Hematopoietic multipotent progenitor cell treated with erythropoietin and hydrocortisone succinate and interleukin-3 and kit ligand, for 17 days (in vitro differentiated cells): ENCODE data around the gene ALDH5A1.

Source experiments
- DNase-seq: peaks from one replicate; pipeline ENCODE4 v3.0.0-alpha.2; 2015; ENCODE audit warnings: low spot score

ALDH5A1 gene

DNA sequence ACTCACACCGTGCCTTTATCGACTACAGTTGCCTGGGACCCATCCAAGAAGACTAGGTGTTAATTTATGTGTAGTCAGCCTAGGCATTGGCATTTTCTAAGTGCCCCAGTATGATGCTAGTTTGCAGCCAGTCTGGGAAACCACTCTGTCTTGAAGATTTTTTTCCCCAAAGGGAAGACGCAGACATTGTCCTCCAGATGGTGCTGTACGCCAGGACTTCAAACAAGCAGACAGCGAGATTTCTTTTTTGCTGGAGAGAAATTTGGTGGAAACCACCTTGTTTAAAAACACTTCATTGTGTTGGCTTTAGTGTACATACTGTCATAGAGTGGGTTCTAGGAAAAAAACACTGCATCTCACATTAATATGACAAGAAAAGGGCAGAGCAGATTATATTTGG, 30.0 kb downstream of the ALDH5A1 start:
- peak; percentile 30 for DNase-seq

DNA sequence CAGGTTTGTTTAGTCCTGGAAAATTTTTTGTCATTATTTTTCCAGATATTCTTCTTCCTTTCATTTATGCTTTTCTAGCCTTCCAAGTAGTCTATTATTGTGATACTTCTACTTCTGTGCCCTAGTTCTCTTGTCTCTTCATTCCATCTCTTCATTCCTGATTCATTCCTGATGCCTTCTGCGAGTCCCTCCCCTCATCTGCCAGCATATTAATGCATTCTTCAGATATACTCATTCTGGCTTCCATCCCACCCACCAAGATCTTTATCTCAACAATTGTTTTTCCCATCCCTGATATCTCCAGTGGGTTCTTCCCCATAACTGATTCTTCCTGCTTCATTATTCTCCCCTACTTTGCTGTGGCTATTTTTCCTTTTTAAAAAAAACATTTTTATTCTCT, 35.2 kb downstream of the ALDH5A1 start:
- DNase-seq = no peak

DNA sequence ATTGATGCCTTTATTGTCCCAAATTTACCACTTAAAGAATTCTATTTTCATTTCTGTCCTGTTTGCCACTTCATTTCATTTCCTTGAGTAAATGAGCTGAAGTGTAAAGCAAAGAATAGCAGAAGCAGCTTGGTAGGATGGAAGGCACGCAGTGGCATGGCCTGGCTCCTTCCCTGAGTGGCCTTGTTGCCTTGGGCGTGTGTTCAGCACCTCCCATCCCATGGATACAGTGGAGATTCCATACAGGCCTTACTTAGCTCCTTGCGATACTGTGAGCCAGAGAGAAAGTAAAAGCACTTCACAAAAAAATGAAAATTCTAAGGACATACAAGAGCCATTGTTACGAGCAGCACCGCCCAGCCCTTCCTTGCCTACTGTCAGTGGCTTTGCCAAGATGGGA, 39.6 kb downstream of the ALDH5A1 start:
- DNase-seq = no peak

DNA sequence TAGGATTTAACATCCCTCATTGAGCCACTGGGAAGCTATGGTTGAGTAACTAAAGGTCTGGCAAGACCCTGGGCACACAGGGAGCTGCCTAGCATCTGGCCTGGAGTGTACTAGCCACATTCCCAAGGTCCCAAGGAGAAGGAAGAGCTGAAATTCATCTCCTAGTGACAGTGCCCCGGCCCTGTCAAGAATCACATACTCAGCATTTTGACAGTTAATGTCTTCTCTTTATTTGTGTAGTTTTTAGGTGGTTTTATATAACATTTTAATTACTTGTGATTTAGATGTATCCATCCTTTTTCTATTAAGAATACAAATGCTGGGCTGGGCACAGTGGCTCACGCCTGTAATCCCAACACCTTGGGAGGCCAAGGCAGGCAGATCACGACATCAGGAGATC, 40.4 kb downstream of the ALDH5A1 start:
- no peak for DNase-seq

DNA sequence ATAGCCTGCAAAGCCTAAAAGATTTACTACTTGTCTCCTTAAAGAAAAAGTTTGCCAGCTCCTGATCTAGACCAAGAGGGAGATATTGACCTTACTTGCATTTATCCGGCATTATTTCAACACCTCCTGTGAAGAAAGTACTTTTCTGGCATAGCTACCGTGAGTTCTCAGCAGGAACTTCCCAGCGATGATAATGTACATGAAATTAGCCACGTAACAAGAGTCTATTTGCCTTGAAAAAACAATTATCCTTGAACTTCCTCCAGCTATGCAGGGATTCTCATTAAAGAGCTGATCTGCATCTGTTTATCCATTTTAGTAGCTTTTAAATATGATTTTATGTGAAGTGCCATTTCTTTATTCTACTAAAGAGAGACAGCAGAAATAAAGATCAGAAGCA, 41.7 kb downstream of the ALDH5A1 start:
- DNase-seq = no peak

GRCh38 chr6:24537082-24537699, 42.4 kb downstream of the ALDH5A1 start:
- DNase-seq = no peak

DNA sequence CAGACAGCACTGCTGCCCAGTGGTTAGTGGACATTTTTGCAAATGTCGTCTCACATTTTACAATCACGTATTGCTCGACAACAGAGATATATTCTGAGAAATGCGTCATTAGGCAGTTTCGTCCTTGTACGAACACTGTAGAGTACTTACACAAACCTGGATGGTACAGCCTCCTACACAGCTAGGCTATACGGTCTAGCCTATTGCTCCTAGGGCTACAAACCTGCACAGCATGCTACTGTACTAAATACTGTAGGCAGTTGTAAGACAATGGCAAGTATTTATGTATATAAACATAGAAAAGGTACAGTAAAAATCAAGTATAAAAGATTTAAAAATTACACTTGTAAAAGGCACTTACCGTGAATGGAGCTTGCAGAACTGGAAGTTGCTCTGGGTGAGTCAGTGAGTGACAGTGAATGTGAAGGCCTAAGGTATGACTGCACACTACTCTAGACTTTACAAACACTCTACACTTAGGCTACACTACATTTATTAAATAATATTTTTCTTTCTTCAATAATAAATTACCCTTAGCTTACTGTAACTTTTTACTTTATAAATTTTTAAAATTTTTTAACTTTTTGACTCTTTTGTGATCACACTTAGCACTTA, 43.1 kb downstream of the ALDH5A1 start:
- no peak for DNase-seq

DNA sequence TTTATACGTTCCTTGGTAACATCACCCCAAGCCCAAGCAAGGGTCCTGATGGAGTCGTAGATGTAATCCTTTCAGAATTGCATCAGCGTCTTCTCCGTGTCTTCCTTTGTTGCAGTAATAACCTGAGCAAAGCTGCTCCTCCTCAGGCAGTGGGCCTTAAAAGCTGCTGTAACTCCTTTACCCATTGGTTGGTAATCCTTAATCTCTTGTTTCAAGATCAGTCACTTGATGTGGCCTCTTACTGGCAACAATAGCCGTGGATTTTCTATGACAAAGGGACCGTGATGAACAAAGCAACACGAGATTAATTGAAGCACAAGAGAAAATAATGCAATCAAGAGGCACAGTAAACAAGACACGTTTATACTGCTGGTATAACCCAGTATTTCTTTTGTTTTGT, 44.6 kb downstream of the ALDH5A1 start:
- no peak for DNase-seq

GRCh38 chr6:24540197-24540596, 45.4 kb downstream of the ALDH5A1 start:
- DNase-seq = no peak

GRCh38 chr6:24543683-24544082, 48.9 kb downstream of the ALDH5A1 start:
- no peak for DNase-seq

- no peak for DNase-seq
Measured at GRCh38 chr6:24545183-24545582, 50.4 kb downstream of the ALDH5A1 start.

DNA sequence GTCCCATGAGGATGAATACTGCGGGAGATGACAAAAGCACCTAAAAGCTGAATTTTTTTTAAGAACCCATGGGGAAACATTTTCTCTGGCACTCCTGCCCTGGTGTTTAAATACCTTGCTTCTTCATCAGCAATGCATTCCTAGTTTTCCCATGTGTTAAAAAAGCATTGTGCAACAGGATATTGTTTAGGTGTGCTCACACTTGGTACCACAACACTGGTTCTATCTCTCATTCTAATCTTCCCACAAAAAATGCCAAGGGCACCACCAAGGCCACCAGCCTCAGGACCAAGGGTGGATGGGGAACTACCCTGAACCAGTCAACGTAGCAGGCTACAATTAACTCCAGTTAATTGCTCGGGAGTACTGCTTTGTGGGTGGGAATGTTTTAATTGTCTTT, 50.9 kb downstream of the ALDH5A1 start:
- DNase-seq = no peak

GRCh38 chr6:24546439-24546838, 51.7 kb downstream of the ALDH5A1 start:
- DNase-seq = no peak

DNA sequence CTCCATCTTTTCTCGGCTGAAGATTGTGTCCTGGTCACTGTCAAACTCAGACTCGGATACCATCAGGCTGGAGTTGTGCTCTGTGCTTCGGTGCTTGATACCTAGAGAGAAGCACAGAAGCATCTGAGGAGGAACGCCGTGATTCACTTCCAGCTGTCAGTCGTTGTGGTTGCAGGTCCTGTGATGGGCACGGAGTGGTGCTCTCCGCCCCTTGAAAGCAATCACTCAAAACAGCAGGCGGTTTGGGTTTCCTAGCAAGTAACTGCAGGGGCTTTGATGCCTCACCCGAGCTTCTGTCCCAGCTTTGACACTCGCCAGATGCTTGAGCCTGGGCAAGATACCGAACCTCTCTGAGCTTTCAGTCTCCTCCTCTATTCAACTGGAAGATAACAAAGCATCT, 52.5 kb downstream of the ALDH5A1 start:
- DNase-seq = no peak

DNA sequence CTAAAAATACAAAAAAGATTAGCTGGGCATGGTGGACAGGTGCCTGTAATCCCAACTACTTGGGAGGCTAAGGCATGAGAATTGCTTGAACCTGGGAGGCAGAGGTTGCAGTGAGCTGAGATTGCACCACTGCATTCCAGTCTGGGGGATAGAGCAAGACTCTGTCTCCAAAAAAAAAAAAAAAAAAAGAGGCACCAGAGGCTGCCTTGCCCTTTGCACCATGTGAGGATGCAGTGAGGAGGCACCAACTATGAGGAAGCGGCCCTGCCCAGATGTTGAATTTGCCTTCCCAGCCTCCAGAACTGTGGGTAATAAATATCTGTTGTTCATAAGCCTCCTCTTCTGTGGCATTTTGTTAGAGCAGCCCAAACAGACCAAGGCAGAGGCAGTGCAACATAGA, 54.4 kb downstream of the ALDH5A1 start:
- DNase-seq = no peak

DNA sequence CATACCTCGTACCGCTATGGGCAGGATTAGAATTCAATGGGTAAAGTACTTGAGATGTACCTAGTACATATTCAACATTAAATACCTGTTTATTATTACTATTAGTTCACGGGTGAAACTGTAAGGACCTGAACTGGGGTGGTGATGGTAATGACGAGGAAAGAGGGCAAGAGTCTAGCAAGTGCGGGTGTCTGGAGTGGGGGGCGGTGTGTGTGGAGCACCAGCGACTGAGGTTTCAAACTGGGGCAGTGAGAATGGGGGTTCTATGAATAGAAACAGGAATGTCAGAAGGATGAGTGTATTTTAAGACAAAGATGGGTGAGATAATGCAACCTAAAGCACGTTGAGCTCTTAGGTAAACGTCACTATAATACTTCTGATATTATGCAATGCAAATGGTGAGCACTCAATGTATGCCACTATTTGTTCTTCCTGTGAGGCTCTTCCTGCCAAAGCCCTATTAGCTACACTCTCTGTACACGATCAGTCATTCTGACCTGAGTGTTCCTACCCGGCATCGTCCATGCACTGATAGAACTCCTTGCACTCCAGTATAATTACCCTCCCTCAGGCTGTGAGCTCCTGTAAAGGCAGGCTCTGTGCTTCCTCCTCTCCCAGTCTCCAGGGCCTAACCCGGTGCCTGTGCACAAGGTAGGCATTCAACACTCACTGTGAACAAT, 55.0 kb downstream of the ALDH5A1 start:
- DNase-seq = no peak

DNA sequence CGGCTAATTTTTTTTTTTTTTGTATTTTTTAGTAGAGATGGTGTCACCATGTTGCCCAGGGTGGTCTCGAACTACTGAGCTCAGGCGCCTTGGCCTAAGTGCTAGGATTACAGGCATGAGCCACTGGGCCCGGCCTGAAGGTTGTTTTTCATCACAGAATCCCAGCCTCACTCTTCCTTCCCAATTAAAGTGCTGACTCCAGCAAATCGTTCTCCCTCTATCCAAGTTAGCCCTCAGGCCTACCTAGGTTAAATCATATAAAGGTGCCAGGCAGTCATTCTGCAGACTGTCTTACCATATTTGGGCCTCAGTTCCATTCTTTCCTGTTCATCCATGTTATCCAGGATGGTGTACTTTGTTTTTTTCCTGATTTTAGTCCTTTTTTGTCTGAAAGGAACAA, 56.4 kb downstream of the ALDH5A1 start:
- DNase-seq = no peak

- no peak for DNase-seq
Measured at GRCh38 chr6:24554474-24554873, 59.7 kb downstream of the ALDH5A1 start.

- DNase-seq = no peak
Measured at GRCh38 chr6:24558516-24558915, 63.7 kb downstream of the ALDH5A1 start.

GRCh38 chr6:24564081-24564480, 69.3 kb downstream of the ALDH5A1 start:
- DNase-seq = no peak

- no peak for DNase-seq
Measured at GRCh38 chr6:24565196-24565595, 70.4 kb downstream of the ALDH5A1 start.

GRCh38 chr6:24566020-24566767, 71.4 kb downstream of the ALDH5A1 start:
- no peak for DNase-seq

GRCh38 chr6:24568683-24569082, 73.9 kb downstream of the ALDH5A1 start:
- DNase-seq = no peak
